Measurements from ENCODE around the gene DRAM1.

Gene DRAM1

DNA sequence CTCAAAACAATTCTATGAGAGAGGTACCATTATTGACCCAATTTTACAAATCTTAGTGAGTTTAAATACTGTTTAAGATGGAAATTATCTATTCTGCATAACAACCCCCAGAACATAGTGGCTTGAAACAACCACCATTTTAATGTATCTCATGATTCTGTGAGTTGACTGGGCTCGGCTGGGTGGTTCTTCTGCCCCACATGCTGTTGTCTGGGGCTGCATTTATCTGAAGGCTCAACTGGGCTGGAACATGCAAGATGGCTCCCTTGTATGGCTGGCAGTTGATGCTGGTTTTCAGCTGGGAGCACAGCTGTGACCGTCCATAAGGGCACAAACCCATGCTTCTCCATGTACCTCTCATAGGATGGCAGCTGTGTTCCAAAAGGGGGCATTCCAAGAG lies 82.2 kb downstream of the DRAM1 start:
- no peak overlapping the region for H3K27ac ChIP-seq
- TF ChIP-seq ZFX (IDR thresholded peaks at IDR 0.05; ENCODE audit: borderline replicate concordance), result no peak
- TF ChIP-seq, protein P1, sequence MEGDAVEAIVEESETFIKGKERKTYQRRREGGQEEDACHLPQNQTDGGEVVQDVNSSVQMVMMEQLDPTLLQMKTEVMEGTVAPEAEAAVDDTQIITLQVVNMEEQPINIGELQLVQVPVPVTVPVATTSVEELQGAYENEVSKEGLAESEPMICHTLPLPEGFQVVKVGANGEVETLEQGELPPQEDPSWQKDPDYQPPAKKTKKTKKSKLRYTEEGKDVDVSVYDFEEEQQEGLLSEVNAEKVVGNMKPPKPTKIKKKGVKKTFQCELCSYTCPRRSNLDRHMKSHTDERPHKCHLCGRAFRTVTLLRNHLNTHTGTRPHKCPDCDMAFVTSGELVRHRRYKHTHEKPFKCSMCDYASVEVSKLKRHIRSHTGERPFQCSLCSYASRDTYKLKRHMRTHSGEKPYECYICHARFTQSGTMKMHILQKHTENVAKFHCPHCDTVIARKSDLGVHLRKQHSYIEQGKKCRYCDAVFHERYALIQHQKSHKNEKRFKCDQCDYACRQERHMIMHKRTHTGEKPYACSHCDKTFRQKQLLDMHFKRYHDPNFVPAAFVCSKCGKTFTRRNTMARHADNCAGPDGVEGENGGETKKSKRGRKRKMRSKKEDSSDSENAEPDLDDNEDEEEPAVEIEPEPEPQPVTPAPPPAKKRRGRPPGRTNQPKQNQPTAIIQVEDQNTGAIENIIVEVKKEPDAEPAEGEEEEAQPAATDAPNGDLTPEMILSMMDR (IDR thresholded peaks at IDR 0.05), result no peak

DNA sequence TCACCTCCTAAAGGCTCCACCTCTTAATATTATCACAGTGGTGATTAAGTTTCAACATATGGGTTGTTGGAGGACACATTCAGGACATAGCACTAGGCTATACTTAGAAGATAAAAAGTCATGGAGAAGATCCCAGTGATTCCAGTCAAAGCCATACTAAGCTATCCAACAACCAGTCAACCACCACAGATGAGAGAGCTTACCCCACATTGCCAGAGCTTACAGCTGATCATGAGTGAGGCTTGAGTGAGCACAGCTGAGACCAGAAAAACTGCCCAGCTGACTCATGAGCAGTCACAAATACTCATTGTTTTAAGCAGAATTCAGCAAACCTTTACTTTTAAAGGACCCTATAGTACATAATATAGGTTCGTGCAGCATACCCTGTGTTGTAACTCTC lies 85.1 kb downstream of the DRAM1 start:
- TF ChIP-seq ZFX (IDR thresholded peaks at IDR 0.05; ENCODE audit: borderline replicate concordance), result no peak
- TF ChIP-seq, protein P1 (IDR thresholded peaks at IDR 0.05), result no peak
- no peak overlapping the region for H3K27ac ChIP-seq

DNA sequence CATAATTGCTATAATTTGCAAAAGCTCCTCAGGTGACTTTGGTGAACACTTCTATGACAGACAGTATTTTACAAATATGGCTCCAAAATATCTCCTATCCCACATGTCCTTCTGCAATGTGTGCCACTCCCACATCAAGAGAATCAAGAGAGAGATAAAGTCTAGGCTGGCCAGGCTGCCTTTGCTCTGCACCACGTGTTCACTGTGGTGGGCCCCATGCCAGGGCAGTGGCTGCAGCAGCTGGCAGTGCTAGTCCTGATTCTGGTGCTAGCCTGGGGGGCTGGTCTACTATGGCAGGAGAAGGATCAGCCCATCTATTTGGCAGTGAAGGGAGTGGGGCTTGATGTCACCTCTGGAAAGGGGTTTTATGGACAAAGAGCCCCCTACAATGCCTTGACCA lies 86.3 kb downstream of the DRAM1 start:
- TF ChIP-seq, protein P1 (IDR thresholded peaks at IDR 0.05), result no peak
- TF ChIP-seq ZFX (IDR thresholded peaks at IDR 0.05; ENCODE audit: borderline replicate concordance), result no peak
- H3K27ac ChIP-seq, result no peak overlapping the region

DNA sequence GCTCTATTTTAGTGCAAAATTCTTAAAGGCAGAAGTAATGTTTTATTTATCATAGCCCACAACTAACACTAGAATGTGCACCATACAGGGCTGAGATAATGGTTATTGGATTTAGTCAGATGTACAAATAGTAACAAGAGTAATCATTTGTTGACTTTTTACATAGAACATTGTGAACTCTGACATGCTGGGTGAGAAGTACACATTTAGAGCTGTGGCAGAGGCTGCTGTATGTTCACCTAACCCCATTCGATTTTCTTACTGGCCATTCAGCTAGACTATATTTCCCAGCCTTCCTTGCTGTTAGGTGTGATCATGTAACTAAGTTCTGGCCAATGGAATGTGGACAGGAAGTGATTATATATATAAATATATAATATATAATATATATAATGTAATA lies 89.1 kb downstream of the DRAM1 start:
- TF ChIP-seq, protein P1 (IDR thresholded peaks at IDR 0.05), result no peak
- TF ChIP-seq ZFX (IDR thresholded peaks at IDR 0.05; ENCODE audit: borderline replicate concordance), result no peak
- H3K27ac ChIP-seq, result no peak overlapping the region

DNA sequence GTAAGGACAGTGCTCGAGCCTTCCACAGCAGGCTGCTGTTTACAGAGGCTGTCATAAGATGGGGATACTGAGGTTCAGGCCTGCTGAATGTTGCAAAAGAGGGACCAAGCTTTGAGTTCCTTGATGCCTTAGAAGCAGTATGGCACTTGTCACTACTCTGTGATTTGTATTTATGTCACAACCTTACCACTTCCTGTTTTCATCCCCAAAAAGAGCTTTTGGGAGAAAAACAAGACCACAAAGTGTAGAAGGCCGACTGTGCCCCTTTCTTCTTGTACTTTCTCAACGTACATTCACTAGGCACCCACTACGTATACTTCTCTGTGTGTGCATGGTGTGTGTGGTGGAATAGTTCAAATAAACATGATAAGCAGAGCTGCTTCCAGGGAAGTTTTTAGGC lies 90.1 kb downstream of the DRAM1 start:
- no peak overlapping the region for H3K27ac ChIP-seq

DNA sequence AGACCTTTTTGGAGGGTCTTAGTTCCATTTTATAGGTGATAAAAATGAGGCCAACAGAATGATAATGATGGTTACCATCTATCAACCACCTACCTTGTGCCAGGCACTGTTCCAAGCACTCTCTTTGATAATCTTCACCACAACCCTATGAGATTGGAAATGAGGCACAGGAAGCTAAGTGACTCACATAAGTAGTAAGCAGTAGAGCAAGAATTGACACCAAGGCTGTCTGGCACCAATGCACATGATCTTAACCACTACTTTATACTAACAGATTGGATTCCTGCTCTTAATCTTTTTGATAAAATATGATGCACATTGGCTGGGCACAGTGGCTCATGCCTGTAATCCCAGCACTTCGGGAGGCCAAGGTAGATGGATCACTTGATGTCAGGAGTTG lies 91.4 kb downstream of the DRAM1 start:
- TF ChIP-seq, protein P1 (IDR thresholded peaks at IDR 0.05), result no peak
- TF ChIP-seq ZFX (IDR thresholded peaks at IDR 0.05; ENCODE audit: borderline replicate concordance), result no peak
- no peak overlapping the region for H3K27ac ChIP-seq

More for the DNA sequence above, 90.1 kb downstream of the DRAM1 start:
- TF ChIP-seq ZFX (IDR thresholded peaks at IDR 0.05; ENCODE audit: borderline replicate concordance), result no peak
- TF ChIP-seq, protein P1 (IDR thresholded peaks at IDR 0.05), result no peak
